ENCODE results near the gene AMMECR1L.
"Not testable (repeated sequence)": the region's sequence is repeated elsewhere in the genome, so short reads cannot be mapped to it uniquely, and the experiment has no call there.

The AMMECR1L gene

DNA sequence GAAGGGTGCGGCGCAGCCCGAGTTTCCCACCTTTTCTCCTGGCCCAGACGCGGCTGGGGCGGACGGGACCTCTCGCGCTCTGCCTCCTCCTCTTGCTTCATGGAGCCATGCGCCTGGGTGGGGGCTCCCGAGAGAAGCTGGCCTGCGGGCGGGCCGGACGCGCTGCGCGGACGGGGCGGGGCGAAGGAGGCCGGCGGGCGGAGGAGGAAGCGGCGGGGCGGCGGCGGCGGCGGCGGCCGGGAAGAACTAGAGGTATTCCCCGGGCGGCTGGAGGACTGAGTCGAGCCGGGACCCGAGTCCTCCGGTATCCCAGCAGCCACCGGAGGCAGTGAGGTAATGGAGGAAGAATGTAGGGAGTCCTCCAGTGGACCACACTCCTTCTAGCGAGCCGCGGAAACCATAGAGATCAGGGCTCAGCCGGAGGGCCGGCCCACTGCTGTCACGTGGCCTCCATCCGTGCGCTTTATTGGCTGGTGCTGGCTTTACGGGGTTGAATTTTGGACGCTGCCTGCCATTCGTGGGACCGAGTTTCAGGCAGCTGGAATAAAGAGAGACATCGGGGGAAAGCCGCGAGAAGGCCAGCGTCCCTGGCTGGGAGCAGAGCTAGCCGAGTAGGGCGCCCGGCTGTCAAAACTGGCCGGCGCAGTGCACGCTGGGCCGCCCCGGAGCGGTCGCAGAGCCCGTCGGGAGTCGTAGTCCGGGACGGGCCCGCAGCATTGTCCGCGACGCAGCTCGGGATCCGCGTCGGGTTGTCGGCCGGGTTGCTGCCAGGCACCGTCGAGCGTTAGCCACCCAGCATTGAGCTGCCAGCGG, at the start of gene AMMECR1L:
AMMECR1L (minus strand) TSS at position 177 of the 813 bp plus-strand sequence. CDS start 11,722 bp downstream, outside the sequence.
- DNase-seq (ENCODE audit: low read depth) = not testable (repeated sequence)

DNA sequence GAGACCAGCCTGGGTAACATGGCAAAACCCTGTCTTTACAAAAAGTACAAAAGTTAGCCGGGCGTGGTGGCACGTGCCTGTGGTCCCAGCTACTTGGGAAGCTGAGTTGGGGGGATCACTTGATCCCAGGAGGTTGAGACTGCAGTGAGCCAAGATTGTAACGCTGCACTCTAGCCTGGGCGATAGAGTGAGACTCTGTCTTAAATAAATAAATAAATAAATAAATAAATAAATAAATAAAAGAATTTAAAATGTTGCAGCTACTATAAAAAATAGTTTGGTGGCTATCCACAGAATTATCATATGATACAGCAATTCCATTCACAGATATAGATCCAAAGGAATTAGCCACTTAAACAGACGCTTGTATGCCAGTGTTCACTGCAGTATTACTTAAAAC, 49.6 kb upstream of the AMMECR1L start:
- DNase-seq (ENCODE audit: low read depth) = no peak

DNA sequence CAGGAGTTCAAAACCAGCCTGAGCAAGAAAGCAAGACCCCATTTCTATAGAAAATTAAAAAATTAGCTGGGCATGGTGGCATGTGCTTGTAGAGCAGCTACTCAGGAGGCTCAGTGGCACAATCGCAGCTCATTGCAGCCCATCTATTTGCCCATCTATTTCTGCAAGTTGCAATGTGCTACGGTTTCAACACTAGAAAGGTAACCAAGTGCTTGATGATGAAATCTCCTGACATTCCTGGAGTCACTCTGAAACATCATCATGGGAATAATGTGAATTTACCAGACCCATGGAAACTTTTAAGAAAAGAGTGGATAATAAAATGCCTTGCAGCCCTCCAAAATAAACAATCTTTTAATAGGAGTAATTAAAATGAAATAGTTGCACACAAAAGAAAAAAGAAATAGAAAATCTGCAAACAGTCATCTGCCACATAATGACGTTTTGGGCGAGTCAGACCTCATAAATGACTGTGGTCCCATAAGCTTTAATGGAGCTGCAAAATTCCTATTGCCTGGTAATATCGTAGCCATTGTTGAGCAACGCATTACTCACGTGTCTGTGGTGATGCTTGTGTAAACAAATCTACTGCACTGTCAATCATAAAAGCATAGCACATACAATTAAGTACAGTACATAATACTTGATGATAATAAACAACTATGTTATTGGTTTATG, 46.6 kb upstream of the AMMECR1L start:
- DNase-seq (ENCODE audit: low read depth) = no peak

DNA sequence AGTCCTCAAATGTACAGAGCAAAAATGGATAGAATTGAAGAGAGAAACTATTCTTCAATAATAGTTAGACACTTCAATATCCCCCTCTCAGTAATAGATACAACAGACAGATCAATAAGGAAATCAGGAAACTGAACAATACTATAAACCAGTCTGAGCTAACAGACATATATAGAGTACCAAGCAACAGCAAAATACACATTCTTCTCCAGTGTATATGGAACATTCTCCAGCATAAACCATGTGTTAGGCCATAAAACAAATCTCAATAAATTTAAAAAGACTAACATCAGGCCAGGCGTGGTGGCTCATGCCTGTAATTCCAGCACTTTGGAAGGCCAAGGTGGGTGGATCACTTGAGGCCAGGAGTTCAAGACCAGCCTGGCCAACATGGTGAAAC, 43.7 kb upstream of the AMMECR1L start:
- DNase-seq (ENCODE audit: low read depth) = no peak

DNA sequence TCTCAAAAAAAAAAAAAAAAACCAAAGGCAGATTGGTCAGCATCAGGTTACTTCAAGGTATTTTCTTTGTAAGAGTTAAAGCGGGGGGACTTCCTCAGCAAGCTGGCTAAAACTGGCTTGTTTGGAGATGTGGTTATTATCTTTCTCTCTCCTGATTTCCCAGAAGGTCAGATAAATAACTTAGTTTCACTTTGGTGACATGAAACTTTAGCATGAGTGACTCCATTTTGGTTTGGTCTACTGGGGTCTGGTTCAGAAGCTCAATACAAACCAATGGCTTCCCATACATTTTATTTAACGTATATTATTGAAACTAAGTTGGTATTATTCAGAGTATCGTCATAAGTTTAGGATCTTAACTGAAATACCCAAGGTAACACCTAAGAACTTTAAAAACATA, 41.6 kb upstream of the AMMECR1L start:
- no peak for DNase-seq (ENCODE audit: low read depth)

DNA sequence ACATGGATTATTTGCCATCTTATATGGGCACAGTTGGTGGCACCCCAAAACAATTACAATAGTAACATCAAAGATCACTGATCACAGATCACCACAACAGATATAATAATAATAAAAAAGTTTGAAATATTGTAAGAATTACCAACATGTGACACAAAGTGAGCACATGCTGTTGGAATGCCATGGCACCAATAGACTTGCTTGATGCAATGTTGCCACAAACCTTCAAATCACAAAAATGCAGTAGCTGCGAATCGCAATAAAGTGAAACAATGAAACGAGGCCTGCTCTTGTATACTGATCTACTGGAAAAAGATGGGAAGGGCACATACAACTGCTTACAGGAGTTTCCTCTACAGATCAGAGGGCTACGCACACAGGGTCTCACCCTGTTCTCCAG, 32.2 kb upstream of the AMMECR1L start:
- DNase-seq (ENCODE audit: low read depth) = no peak

DNA sequence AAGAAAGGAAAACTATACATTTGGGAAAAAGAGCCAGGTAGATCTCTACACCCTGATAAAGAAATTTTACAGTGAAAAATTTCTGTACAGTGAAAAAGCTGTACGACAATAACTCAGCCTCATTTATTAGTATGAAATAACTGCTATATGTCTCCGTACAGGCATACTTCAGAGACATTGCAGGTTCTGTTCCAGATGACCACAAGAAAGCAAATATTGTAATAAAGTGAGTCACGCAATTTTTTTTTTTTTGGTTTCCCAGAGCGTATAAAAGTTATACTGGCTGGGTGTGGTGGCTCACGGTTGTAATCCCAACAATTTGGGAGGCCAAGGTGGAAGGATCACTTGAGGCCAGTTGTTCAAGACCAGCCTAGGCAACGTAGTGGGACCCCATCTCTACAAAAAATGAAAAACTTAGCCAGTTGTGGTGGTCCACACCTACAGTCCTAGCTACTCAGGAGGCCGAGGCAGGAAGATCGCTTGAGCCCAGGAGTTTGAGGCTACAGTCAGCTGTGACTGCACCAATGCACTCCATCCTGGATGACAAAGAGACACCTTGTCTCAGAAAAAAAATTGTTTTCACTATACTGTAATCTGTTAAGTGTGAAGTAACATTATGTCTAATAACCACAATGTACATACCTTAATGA, 28.2 kb upstream of the AMMECR1L start:
- DNase-seq (ENCODE audit: low read depth) = no peak

DNA sequence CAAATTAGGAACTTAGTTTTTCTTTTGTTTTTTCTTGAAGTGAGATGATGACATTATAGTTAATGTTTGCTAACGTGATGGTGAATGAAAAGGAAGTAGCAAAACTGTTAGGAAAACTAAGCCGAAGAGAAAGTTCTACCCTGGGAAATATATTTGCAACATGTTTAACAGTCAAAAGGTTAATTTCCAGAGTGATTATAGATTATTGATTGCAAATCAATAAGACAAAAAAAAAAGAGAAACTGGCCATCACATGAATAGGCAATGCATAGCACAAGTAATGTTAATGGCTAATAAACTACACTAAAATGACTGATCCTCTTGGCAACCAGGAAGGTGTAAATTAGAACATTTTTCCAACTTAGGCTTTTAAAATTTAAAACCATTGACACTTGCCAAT, 26.0 kb upstream of the AMMECR1L start:
- no peak for DNase-seq (ENCODE audit: low read depth)

DNA sequence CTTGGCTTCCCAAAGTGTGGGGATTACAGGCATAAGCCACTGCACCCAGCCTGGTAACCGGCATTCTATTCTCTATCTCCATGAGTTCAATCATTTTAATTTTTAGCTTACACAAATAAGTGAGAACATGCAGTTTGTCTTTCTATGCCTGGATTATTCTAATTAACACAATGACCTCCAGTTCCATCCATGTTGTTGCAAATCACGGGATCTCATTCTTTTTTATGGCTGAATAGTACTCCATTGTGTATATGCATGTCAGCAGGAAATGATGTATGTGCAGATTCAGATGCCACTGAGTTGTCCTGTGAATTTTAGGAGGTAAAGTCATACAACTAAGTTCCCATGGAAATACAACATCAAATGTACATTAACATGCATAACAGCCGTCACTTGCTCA, 24.7 kb upstream of the AMMECR1L start:
- DNase-seq (ENCODE audit: low read depth) = no peak

DNA sequence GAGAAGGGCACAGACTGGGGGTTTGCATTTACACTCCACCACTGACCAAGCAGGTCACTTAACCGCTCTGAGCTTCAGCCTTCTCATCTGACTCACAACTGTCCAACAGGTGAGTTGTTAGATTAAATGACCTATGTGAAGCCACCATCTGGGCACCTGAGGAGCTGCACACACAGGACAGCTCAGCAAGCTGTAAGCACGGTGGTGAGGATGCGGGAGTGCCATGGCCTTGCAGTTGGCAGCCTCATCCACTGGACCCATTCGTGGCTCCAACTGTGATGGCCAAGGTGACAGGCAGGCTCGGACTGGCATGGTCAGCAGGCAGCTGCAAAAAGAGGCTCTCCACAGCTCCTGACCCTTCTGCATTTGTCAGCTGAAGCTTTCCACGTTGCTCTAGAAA, 23.3 kb upstream of the AMMECR1L start:
- no peak for DNase-seq (ENCODE audit: low read depth)

DNA sequence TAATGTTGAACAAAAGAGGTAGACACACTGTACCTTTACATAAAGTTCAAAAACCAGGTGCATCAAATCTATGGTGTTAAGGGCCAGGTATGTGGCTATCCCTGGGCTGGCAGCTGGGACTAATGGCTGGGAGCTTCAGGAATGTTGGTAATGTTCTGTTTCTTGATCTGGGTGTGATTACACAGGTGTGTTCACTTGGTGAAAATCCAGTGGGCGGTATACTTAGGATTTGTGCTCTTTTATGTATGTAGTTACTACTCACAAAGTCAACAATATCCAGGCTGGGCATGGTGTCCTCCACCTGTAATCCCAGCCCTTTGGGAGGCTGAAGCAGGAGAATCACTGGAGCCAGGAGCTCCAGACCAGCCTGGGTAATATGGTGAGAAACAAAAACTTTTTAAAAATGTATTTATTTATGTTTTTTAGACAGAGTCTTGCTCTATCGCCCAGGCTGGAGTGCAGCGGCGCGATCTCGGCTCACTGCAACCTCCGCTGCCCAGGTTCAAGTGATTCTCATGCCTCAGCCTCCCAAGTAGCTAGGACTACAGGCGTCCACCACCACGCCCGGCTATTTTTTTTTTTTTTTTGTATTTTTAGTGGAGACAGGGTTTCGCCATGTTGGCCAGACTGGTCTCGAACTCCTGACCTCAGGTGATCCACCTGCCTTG, 22.1 kb upstream of the AMMECR1L start:
- DNase-seq (ENCODE audit: low read depth) = not testable (repeated sequence)

DNA sequence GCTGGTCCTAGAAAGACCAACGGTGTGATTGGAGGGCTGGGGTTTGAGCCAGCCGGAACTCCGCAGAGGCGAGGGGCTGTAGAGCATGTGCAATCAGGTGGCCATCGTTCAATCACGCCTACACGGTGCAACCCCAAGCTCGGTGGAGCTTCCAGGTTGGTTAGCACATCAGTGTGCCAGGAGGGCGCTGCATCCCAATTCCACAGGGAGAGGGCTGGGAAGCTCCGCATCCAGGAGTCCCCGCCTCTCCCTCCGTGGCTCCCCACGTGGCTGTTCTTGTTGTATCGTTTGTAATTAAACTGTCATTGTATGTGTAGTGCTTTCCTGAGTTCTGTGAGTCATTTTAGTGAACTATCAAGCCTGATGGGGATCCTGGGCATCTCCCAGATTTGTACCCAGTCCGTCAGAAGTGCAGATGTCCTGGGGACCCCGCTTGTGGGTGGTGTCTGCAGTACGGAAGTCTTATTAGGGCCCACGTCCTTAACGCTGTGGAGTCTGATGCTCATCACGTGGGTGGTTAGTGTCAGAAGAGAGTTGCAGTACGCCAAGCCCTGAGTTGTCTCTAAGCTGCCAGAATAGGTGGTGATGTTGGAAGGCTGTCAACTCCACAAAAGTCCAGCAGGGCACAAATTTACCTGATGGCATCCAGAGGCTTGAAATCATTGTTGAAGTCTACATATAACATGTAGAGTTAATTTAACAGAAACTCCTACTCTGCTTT, 20.6 kb upstream of the AMMECR1L start:
- no peak for DNase-seq (ENCODE audit: low read depth)

DNA sequence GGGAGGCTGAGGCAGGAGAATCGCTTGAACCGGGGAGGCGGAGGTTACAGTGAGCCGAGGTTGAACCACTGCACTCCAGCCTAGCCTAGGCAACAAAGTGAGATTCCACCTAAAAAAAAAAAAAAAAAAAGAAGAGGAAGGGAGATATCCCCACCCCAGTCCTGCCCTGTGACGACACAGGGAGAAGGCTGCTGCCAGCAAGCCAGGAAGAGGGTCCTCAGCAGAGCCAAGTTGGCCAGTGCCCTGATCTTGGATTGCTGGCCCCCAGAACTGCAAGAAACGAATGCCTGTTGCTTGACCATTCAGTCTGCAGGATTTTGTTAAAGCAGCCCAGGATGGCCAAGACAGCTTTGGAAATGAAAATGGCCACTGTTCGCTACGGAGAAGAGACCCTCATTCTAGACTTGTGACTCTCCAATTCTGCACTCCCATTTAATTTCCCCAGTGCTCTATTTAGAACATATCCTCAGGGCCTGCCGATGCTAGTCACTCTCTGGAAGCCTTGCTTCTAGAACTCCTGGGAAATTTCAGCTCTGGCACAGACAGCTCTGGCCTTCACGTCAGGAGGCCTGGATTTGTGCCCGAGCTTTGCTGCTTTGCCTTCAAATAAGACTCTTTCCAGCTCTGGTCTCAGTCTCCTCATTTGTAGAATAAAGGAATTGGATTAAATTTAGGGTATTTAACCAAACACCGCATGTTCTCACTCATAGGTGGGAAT, 15.7 kb upstream of the AMMECR1L start:
- no peak for DNase-seq (ENCODE audit: low read depth)

DNA sequence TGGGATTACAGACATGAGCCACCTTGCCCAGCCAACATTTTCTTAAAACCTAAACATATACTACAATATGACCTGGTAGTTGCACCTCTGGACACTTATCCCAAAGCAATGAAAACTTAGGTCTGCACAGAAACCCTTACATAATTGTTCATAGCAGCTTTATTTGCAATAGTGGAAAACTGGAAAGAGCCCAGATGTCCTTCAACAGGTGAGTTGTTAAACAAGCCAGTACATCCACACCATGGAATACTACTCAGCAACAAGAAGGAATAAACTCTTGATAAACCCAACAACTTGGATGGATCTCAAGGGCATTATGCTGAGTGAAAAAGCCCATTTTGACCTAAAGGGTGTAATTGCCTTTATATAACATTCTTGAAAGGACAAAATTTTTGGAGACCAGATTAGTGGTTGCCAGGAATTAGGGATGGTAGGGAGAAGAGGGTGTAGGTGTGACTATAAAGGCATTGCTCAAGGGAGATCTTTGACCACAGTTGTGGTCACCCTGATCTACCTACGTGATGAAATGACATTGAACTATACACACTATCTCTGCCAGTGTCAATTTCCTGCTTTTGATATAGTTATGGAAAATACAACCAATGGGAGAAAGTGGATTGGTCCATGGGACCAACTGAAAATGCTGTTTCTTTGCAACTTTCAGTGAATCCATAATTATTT, 11.9 kb upstream of the AMMECR1L start:
- DNase-seq (ENCODE audit: low read depth) = no peak

DNA sequence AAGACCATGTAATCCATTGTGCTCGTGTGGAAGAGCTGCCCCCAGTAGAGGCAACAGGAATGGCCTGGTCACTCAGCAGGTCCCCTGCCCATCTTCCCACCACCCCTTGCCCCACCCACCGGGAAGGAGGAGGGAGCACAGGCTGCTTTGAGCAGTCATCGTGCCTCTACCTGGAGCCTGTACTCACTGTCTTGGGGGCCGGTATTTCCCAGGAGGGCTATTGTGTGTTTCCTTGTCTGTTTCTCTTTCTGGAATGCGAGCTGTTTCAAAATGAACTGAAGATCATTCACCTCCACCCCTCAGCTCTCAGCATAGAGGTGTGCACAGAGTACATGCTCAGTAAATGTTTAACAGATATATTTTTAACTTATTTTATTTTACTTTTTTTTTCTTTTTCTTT, 7.7 kb upstream of the AMMECR1L start:
- no peak for DNase-seq (ENCODE audit: low read depth)

DNA sequence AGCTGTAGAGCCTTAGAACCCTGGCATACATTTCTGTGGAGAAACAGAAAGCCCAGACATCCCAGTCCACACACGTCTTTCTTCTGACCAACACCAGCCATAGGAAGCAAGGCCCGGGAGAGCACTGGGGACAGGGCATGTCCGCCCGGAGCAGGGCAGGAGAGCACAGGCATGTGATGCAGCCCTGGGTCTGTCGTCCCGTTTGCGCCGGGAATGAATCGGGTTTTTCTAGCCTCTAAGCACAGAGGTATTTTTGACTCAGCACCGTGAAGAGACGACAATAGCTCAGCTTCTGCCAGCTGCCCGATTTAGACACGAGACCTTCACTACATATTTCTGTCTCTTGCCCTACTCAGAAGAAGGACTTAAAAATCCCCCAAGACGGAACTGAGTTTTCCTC, 7.3 kb upstream of the AMMECR1L start:
- no peak for DNase-seq (ENCODE audit: low read depth)

DNA sequence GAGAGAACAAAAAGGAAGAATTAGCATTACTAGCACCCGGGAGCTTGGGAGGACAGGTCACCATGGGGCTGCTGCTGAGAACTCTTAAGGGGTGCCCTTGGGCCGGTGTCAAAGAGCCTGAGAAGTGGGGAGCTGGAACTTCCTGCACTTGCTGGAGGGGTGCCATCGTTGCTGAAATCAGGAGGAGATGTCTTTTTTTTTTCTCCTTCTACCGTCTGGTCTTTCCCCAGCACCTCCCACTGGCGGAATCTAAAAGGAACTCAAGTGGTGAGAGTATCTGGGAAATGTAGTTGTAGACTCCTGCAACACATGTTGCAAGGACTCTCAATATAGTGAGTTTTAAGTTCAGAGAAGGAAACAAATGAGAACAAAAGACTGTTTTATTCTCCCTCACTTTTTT, 6.1 kb upstream of the AMMECR1L start:
- no peak for DNase-seq (ENCODE audit: low read depth)

DNA sequence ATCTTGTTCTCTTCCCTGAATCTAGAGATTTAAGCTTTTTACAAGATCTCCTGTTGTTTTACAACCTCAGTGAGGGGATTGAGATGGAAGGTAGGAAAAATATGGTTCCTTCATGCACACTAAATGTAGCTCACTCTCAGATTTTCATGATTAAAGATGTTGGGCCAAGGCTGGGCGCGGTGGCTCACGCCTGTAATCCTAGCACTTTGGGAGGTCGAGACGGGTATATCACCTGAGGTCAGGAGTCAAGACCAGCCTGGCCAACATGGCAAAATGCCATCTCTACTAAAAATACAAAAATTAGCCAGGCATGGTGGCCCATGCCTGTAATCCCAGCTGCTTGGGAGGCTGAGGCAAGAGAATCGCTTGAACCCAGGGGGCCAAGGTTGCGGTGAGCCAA, 5.0 kb upstream of the AMMECR1L start:
- DNase-seq (ENCODE audit: low read depth) = not testable (repeated sequence)

DNA sequence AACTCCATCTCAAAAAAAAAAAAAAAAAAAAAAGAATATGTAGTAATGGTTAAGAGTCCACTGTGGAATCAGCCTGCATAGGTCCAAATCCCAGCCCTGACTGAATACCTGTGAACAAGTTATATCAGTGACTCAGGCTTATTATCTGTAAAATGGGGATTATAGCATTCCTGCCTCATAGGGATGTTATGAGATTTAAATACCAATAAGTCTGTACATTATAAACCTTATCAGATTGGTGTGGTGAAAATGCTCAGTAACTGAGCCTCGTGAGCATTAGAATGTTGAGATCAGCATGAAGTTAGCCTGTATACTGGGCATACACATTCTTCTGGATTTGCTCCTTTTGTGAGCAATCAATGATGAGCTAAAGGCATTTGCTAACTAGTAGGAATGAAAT, 3.0 kb upstream of the AMMECR1L start:
- no peak for DNase-seq (ENCODE audit: low read depth)

DNA sequence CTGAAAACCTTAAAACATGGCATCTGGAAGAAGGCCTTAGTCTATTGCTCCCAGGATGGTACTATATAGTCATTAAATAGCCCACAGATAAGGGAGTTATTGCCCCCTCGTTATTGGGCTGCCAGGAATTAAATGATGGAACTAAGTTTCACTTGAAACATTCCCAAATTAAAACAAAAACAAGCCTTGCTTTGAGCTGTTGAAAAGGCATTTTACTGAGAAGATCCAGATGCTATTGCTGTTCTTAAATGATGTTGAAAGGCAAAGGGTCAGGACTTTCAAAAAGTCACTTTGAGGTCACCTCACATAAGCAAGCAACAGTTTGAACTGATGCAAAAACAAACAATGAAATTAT, 2.0 kb upstream of the AMMECR1L start:
- DNase-seq (ENCODE audit: low read depth) = no peak
